Measurements from ENCODE around the gene KIF26A. TPM values are rescaled to one million over a fixed set of nuclear protein-coding genes. Genes with fewer than 3 reads are reported as not detected.
A peak's percentile ranks its signal among the peaks of the same experiment; 100 is the strongest.

KIF26A gene
- total and polyA plus RNA-seq, 2 experiments from 2014 or later, result 5.6 to 103 TPM

DNA sequence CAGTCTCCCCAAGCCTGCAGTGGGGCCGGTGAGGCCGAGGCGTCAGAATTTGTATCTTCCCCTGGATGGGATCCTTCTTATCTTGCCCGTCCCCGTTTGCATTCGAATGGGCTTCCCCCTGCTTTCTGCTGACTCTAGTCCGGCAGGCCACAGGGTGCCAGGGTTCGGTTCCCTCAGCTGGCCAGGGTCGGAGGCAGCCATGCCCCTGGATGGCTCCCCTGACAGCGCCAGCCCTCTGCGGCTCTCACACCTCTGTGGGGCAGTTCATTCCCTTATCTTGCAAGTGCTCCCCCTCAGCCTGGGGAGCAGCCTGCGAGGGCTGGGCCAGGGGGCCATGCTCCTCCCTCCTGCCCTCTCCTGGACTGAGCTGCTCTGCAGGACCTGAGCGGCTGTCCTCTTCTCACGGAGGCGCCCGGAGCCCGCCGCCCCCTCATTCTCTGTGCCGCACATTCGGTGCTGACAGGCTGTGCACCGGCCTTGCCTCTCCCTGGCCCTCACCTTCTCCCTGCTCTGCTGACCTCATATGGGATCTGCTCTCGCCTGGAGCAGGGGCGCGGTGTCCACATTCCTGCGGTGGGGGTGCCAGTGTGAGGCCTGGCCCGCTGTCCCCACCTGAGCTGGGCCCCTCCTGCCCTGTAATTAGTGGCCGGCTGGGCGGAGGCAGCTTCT is 32.8 kb downstream of the KIF26A start:
- Histone ChIP-seq H3K27ac (ENCODE audit: low read depth) (peak overlapping the region; percentile 39; the same call in 1 of the 2 replicates), H3K4me2 (peak overlapping the region; percentile 72), H3K27me3 (ENCODE audit: insufficient read depth) (no peaks in the 10 kb centered on the region), H3K36me3 (ENCODE audit: insufficient read depth) (no peaks in the 10 kb centered on the region), H4K20me1 (replicated peaks; ENCODE audit: insufficient read depth) (peaks cover 4% of the 10 kb centered on the region), H3K79me2 (replicated peaks; ENCODE audit: insufficient read depth) (no peaks in the 10 kb centered on the region; the same call in 1 of the 2 replicates), H3K4me3 (no peak overlapping the region), H3K9me2 (ENCODE audit: insufficient read depth) (no peaks in the 10 kb centered on the region), H2AFZ (no peak overlapping the region), H3F3A (replicated peaks; ENCODE audit: low read depth) (0 out of 2 replicates have a peak, but pooled peaks cover 5% of the 10 kb centered on the region), H3K4me1 (ENCODE audit: insufficient read depth) (peaks cover 25% of the 10 kb centered on the region)
- ATAC-seq (peak; percentile 65), DNase-seq (ENCODE audit: low spot score) (peak; percentile 73)
- TF ChIP-seq POLR2AphosphoS5 (IDR thresholded peaks at IDR 0.05; ENCODE audit: low read depth) (no peak), CREB1 (CRISPR knock-in tag; IDR thresholded peaks at IDR 0.05; ENCODE audit: low read depth) (peak; percentile 17; the same call in 1 of the 2 replicates), ETS1 (IDR thresholded peaks at IDR 0.05) (no peak), REST (IDR thresholded peaks at IDR 0.05; ENCODE audit: unreplicated experiment) (no peak), EZH2phosphoT487 (IDR thresholded peaks at IDR 0.05; ENCODE audit: unreplicated experiment) (no peak)
- no peak overlapping the region for H3K27ac Mint-ChIP-seq
- H3K9me3 Mint-ChIP-seq, result no peaks in the 10 kb centered on the region
- no peaks in the 10 kb centered on the region for H3K36me3 Mint-ChIP-seq (ENCODE audit: low read depth)
- peaks cover 7% of the 10 kb centered on the region for H3K27me3 Mint-ChIP-seq (ENCODE audit: insufficient read depth, low read depth, poor library complexity)
- peak overlapping the region; percentile 53 for H3K4me3 Mint-ChIP-seq
- H3K4me1 Mint-ChIP-seq, result peaks cover 24% of the 10 kb centered on the region

GRCh38 chr14:104171895-104172294 is 33.5 kb downstream of the KIF26A start:
- no peak overlapping the region for H3K4me2 ChIP-seq
- H3K27ac Mint-ChIP-seq, result no peak overlapping the region
- H3K4me3 ChIP-seq, result no peak overlapping the region
- H2AFZ ChIP-seq, result no peak overlapping the region
- ATAC-seq (peak; percentile 3; the same call in 2 of the 3 replicates), DNase-seq (ENCODE audit: low spot score) (no peak)
- H3K27me3 Mint-ChIP-seq (ENCODE audit: insufficient read depth, low read depth, poor library complexity), result peaks cover 5% of the 10 kb centered on the region
- no peaks in the 10 kb centered on the region for H3K9me3 Mint-ChIP-seq
- H3K36me3 ChIP-seq (ENCODE audit: insufficient read depth), result no peaks in the 10 kb centered on the region
- H3K9me2 ChIP-seq (ENCODE audit: insufficient read depth), result no peaks in the 10 kb centered on the region
- no peak overlapping the region for H3K27ac ChIP-seq (ENCODE audit: low read depth)
- no peak overlapping the region for H3K4me3 Mint-ChIP-seq
- no peaks in the 10 kb centered on the region for H3K36me3 Mint-ChIP-seq (ENCODE audit: low read depth)
- H3K4me1 ChIP-seq (ENCODE audit: insufficient read depth), result peaks cover 25% of the 10 kb centered on the region
- no peaks in the 10 kb centered on the region for H3K27me3 ChIP-seq (ENCODE audit: insufficient read depth)
- 0 out of 2 replicates have a peak, but pooled peaks cover 5% of the 10 kb centered on the region for H3F3A ChIP-seq (replicated peaks; ENCODE audit: low read depth)
- H3K79me2 ChIP-seq (replicated peaks; ENCODE audit: insufficient read depth), result no peaks in the 10 kb centered on the region; the same call in 1 of the 2 replicates
- H3K4me1 Mint-ChIP-seq, result peaks cover 24% of the 10 kb centered on the region
- peaks cover 4% of the 10 kb centered on the region for H4K20me1 ChIP-seq (replicated peaks; ENCODE audit: insufficient read depth)
- TF ChIP-seq REST (IDR thresholded peaks at IDR 0.05; ENCODE audit: unreplicated experiment), result no peak
- no peak for TF ChIP-seq ZNF114 (CRISPR knock-in tag; IDR thresholded peaks at IDR 0.05)
- no peak for TF ChIP-seq CREB1 (CRISPR knock-in tag; IDR thresholded peaks at IDR 0.05; ENCODE audit: low read depth)
- TF ChIP-seq STAT1 (IDR thresholded peaks at IDR 0.05; ENCODE audit: unreplicated experiment), result no peak
- no peak for TF ChIP-seq CTCF (conservative IDR thresholded peaks at IDR 0.05; ENCODE audit: low read depth in 2 of 2)
- no peak for TF ChIP-seq JUNB (IDR thresholded peaks at IDR 0.05; ENCODE audit: unreplicated experiment)
